GM18505 (cell line): ENCODE data around the gene FAM118B.

Experiments
- ATAC-seq: cut with Tn5 transposase; IDR thresholded peaks from one replicate; pipeline ENCODE4 v1.9.1; 2021; ENCODE audit not compliant: unreplicated experiment
- POLR2A ChIP-seq: IDR thresholded peaks from 4 replicates; pipeline ENCODE4 v1.6.1; 2011; ENCODE audit warnings: borderline replicate concordance; ENCODE audit not compliant: insufficient read depth, insufficient read length; ENCODE audit errors: extremely low read depth

The FAM118B gene

DNA sequence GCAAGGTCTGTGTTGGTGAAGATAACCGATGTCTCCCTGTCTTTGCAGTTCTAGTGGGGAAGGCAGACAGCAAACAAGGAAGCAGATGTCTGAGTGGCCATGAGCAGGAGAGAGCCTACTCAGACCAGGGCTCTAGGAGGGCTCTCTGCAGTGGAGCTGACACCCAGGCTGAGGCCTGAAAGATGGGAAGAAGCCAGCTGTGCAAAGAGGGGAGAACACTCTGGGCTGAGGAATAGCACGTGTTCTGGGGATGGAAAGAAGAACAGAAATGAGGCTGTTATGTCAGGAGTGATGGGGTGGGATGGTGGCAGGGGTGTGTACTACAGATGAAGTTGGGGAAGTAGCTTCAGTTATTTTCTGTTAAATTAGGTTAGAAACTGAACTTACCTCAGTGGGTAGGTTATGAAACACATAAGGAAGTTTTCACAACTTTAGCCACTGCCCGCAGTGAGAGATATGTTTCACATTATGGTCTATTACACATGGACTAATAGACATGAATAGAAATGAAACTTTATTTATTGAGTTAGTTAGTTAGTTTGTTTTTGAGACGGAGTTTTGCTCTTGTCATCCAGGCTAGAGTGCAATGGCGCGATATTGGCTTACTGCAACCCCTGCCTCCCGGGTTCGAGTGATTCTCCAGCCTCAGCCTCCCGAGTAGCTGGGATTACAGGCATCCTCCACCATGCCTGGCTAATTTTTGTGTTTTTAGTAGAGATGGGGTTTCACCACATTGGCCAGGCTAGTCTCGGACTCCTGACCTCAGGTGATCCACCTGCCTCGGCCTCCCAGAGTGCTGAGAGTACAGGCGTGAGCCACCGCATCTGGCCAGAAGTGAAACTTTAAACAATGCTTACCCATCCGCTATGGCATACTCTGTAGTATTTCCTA lies 100.1 kb downstream of the FAM118B start:
- ATAC-seq = peak; percentile 60
- TF ChIP-seq POLR2A = no peak
